Hepatocyte (in vitro differentiated cells): ENCODE data around the gene NPB.

Experiments used
- EZH2 ChIP-seq: fragments of 200-600 bp; sonication (generic); IDR thresholded peaks from 2 replicates; pipeline ENCODE4 v1.6.1; 2016; ENCODE audit warnings: antibody characterized with exemption, mild to moderate bottlenecking, borderline replicate concordance
- EZH2phosphoT487 ChIP-seq: fragments of 200-600 bp; sonication (generic); IDR thresholded peaks from one replicate; pipeline ENCODE4 v1.6.1; 2018; ENCODE audit warnings: antibody characterized with exemption, mild to moderate bottlenecking, low read depth, moderate library complexity; ENCODE audit not compliant: unreplicated experiment, severe bottlenecking
- TF ChIP-seq, protein P1 (sequence below): fragments of 200-600 bp; sonication (generic); IDR thresholded peaks from 2 replicates; pipeline ENCODE4 v1.5.1; 2016; ENCODE audit warnings: antibody characterized with exemption, mild to moderate bottlenecking; ENCODE audit not compliant: poor library complexity

DNA sequence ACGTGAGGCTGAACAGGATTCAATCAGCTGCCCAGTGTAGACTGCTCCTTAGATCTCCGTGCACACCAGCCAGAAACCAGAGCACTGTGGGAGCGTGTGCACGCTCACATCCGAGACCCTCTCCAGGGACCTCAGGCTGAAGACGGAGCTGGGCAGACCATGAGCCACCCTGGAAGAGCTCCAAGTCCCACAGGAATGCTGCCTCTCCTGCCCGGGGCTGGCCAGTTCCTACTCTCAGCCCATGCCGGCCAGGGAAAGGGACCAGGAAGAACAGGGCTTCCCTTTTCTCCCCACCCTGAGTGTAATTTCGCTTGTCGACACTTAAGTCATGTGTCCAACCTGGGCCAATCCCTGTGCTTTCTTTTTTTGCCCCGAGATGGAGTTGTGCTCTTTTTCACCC lies 17.5 kb upstream of the NPB start:
- TF ChIP-seq, protein P1, sequence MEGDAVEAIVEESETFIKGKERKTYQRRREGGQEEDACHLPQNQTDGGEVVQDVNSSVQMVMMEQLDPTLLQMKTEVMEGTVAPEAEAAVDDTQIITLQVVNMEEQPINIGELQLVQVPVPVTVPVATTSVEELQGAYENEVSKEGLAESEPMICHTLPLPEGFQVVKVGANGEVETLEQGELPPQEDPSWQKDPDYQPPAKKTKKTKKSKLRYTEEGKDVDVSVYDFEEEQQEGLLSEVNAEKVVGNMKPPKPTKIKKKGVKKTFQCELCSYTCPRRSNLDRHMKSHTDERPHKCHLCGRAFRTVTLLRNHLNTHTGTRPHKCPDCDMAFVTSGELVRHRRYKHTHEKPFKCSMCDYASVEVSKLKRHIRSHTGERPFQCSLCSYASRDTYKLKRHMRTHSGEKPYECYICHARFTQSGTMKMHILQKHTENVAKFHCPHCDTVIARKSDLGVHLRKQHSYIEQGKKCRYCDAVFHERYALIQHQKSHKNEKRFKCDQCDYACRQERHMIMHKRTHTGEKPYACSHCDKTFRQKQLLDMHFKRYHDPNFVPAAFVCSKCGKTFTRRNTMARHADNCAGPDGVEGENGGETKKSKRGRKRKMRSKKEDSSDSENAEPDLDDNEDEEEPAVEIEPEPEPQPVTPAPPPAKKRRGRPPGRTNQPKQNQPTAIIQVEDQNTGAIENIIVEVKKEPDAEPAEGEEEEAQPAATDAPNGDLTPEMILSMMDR = no peak
- TF ChIP-seq EZH2 (no peak), EZH2phosphoT487 (no peak)
